ENCODE measurements around the gene SNX12.

The SNX12 gene

GRCh38 chrX:71099736-71100135 is 31.6 kb upstream of the SNX12 start:
- no peak for TF ChIP-seq POLR2A (IDR thresholded peaks at IDR 0.05; ENCODE audit: low read depth, low read length)
- DNase-seq (ENCODE audit: insufficient read length, low spot score) = no peak
- no peak for FAIRE-seq

GRCh38 chrX:71098951-71099506 is 30.9 kb upstream of the SNX12 start:
- TF ChIP-seq POLR2A (IDR thresholded peaks at IDR 0.05; ENCODE audit: low read depth, low read length) = no peak
- DNase-seq (ENCODE audit: insufficient read length, low spot score) = no peak
- no peak for FAIRE-seq

DNA sequence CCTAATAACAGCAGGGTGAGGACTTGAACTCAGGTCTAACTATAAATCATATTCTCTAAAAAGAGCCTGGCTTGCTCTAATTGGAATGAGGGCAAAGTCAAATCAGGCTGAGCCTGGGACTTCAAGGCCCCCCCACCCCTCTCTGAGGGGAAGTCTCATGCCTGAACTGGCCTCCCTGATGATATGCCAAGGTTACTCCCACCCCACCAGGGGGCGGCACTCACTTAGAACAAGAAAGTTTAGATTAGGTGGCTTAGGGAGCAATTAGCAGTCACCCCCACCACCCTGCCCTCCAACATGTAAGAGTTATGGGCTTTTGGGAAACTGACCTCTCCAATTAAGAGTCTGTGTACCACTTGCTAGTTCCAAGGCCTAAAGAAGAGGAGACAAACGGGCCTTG is 30.2 kb upstream of the SNX12 start:
- no peak for FAIRE-seq
- DNase-seq (ENCODE audit: insufficient read length, low spot score) = peak; percentile 26

DNA sequence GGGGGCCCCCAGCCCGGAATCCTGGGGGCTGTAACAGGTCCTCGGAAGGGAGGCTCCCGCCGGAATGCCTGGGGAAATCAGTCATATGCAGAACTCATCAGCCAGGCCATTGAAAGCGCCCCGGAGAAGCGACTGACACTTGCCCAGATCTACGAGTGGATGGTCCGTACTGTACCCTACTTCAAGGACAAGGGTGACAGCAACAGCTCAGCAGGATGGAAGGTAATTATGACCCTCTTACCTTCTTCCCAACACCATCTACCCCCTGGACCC is 28.6 kb upstream of the SNX12 start:
- FAIRE-seq (no peak), DNase-seq (ENCODE audit: insufficient read length, low spot score) (no peak)

More for the DNA sequence above, 30.2 kb upstream of the SNX12 start:
- no peak for TF ChIP-seq POLR2A (IDR thresholded peaks at IDR 0.05; ENCODE audit: low read depth, low read length)

GRCh38 chrX:71095981-71096759 is 28.0 kb upstream of the SNX12 start:
- DNase-seq (ENCODE audit: insufficient read length, low spot score) = peak; percentile 34
- TF ChIP-seq POLR2A (IDR thresholded peaks at IDR 0.05; ENCODE audit: low read depth, low read length) = no peak
- FAIRE-seq = no peak

More for the DNA sequence above, 28.6 kb upstream of the SNX12 start:
- TF ChIP-seq POLR2A (IDR thresholded peaks at IDR 0.05; ENCODE audit: low read depth, low read length) = no peak

DNA sequence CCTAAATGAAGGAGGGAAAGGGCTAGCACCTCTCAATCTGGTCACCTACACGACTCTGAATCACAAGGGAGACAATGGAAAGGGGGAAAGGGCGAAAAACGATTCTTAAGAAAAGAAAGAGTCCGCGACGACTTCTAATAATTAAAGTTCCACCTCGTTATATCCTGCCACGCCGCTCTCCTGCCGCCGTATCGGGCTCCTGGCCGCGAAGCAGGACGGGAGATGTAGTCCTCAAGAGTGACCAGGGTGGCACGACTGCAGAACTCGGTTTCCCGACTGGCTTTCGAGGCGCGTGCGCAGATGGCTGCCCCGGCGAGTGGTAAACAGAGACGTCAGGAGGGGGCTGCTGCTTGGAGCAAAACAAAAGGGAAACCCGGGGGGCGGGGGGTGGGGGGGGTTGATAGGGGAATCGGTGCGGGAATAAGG is 27.4 kb upstream of the SNX12 start, which contains the start of gene FOXO4:
FOXO4 (plus strand) TSS at position 297 of the 426 bp plus-strand sequence. CDS start 678 bp downstream, outside the sequence.
- DNase-seq (ENCODE audit: insufficient read length, low spot score) (peak; percentile 82), FAIRE-seq (peak; percentile 75)
- 0 out of 2 replicates have a peak, but pooled peaks have one; percentile 18 for TF ChIP-seq POLR2A (IDR thresholded peaks at IDR 0.05; ENCODE audit: low read depth, low read length)

DNA sequence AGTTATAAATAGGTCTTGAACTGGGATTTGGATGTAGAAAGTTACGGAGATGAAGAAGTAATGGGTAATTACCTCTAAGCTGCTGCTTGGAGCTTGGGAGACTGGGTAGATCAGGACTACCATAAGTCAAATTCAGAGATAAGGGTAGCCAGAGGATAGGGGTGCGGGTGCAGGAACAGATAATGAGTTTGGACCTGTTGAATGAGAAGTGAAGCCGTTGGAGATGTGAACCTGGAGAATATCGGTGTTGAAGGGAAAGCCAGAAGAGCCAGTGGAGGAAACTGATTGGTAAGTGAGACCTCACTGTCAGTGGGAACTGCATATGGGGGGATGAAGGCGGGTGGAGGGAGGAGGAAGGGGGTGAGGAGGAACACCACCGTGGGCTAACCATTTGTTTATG is 26.9 kb upstream of the SNX12 start:
- DNase-seq (ENCODE audit: insufficient read length, low spot score) (no peak), FAIRE-seq (no peak)
- TF ChIP-seq POLR2A (IDR thresholded peaks at IDR 0.05; ENCODE audit: low read depth, low read length) = no peak

DNA sequence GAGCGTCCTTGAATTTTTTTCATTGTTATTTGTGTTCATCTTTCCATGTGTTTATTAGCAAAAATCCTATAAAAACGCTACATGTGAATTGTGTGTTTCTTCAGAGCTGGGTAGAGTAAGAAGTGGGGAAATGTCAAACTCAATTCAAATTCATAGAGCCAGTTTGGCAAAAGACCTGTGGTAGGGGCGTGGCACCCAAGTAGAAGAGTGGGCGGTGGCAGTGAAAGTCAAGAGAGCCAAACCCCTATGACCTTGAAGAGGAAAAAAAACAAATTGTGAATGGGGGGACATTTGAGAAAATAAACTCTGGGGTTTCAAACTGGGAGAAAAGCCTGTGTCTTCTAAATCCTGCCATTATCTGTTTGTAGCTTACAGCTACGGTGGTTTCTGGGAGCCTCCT is 23.1 kb upstream of the SNX12 start:
- no peak for TF ChIP-seq POLR2A (IDR thresholded peaks at IDR 0.05; ENCODE audit: low read depth, low read length)
- DNase-seq (ENCODE audit: insufficient read length, low spot score) = no peak
- no peak for FAIRE-seq

- FAIRE-seq (no peak), DNase-seq (ENCODE audit: insufficient read length, low spot score) (no peak)
- no peak for TF ChIP-seq POLR2A (IDR thresholded peaks at IDR 0.05; ENCODE audit: low read depth, low read length)
Measured at GRCh38 chrX:71085900-71086299, 17.8 kb upstream of the SNX12 start.

DNA sequence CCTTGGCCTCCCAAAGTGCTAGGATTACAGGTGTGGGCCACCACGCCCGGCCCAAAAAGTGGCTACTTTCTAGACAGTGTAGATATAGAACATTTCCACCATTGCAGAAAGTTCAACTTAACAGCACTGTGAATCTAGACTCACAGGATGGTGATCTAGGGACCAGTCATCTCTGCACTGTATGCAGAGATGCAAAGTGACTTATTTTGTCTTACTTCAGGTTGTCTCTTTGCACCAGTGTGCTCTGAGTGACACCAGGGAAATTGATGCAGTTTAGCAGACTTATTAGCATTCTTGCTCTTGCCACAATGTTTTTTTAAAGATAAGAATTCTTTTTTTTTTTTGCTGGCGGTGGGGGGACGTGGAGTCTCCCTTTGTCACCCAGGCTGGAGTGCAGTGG is 14.7 kb upstream of the SNX12 start:
- no peak for FAIRE-seq
- TF ChIP-seq POLR2A (IDR thresholded peaks at IDR 0.05; ENCODE audit: low read depth, low read length) = no peak

DNA sequence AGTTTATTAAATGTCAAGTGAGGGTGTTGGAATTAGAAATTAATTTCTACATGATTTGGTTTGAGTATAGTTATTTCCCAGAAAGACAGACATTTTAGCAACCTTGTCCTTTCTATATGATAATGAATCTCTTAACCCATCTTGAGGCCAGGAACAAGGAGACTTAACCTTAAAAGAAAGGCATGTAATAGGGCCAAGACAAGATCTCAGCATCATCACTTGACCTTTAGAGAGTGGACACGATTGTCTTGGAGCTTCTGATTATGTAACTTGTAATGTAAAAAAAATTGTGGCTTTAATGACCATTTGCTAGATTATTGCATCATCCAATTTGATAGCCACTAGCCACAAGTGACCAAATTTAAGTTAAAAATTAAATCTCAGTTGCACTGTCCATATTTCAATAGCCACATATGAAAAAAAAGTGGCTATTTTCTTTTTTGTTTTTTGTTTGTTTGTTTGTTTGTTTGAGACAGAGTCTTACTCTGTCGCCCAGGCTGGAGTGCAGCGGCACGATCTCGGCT is 14.1 kb upstream of the SNX12 start:
- no peak for DNase-seq (ENCODE audit: insufficient read length, low spot score)
- TF ChIP-seq POLR2A (IDR thresholded peaks at IDR 0.05; ENCODE audit: low read depth, low read length) = no peak
- FAIRE-seq = no peak

More for the DNA sequence above, 14.7 kb upstream of the SNX12 start:
- DNase-seq (ENCODE audit: insufficient read length, low spot score) = no peak

- TF ChIP-seq POLR2A (IDR thresholded peaks at IDR 0.05; ENCODE audit: low read depth, low read length) = no peak
- FAIRE-seq (no peak), DNase-seq (ENCODE audit: insufficient read length, low spot score) (no peak)
Measured at GRCh38 chrX:71081330-71082123, 13.4 kb upstream of the SNX12 start.

GRCh38 chrX:71070531-71070930 is 2.4 kb upstream of the SNX12 start:
- no peak for DNase-seq (ENCODE audit: insufficient read length, low spot score)
- FAIRE-seq = no peak
- TF ChIP-seq POLR2A (IDR thresholded peaks at IDR 0.05; ENCODE audit: low read depth, low read length) = no peak

GRCh38 chrX:71067712-71068043 is 456 bp downstream of the SNX12 start:
- FAIRE-seq = no peak
- DNase-seq (ENCODE audit: insufficient read length, low spot score) = no peak

More at GRCh38 chrX:71067712-71068043, 456 bp downstream of the SNX12 start:
- no peak for TF ChIP-seq POLR2A (IDR thresholded peaks at IDR 0.05; ENCODE audit: low read depth, low read length)
